Mucosa of rectum (tissue), 2 donors: ENCODE data around the gene CHN2.

ENCODE experiments used
- H3K27ac ChIP-seq, 2 donors: one replicate each; pipeline ENCODE4 v1.7.0; 2013; ENCODE audit warnings: inconsistent platforms in 2 of 2, low read depth in 2 of 2, low read length in 2 of 2
- H3K27me3 ChIP-seq, 2 donors: one replicate each; pipeline ENCODE4 v1.7.0; 2013; ENCODE audit warnings: low read length in 2 of 2; ENCODE audit not compliant: control insufficient read depth in 2 of 2, insufficient read depth in 2 of 2
- H3K36me3 ChIP-seq, 2 donors: one replicate each; pipeline ENCODE4 v1.7.0; 2013; ENCODE audit warnings: low read length in 2 of 2; ENCODE audit not compliant: control insufficient read depth in 2 of 2, insufficient read depth in 2 of 2
- H3K4me1 ChIP-seq, 2 donors: one replicate each; pipeline ENCODE4 v1.7.0; 2013; ENCODE audit warnings: low read length in 2 of 2, mild to moderate bottlenecking in 1 of 2; ENCODE audit not compliant: control insufficient read depth in 2 of 2, insufficient read depth in 2 of 2
- H3K4me3 ChIP-seq, 2 donors: one replicate each; pipeline ENCODE4 v1.7.0; 2013; ENCODE audit warnings: low read length in 2 of 2
- H3K9ac ChIP-seq, 2 donors: one replicate each; pipeline ENCODE4 v1.7.0; 2013; ENCODE audit warnings: low read length in 2 of 2, low read depth in 1 of 2, mild to moderate bottlenecking in 1 of 2
- H3K9me3 ChIP-seq, 2 donors: one replicate each; pipeline ENCODE4 v1.7.0; 2013; ENCODE audit warnings: low read length in 2 of 2; ENCODE audit not compliant: control insufficient read depth in 2 of 2
- donor health status: healthy.
- donor health status: Normal muscosa, but diverticular disease.

Gene CHN2

DNA sequence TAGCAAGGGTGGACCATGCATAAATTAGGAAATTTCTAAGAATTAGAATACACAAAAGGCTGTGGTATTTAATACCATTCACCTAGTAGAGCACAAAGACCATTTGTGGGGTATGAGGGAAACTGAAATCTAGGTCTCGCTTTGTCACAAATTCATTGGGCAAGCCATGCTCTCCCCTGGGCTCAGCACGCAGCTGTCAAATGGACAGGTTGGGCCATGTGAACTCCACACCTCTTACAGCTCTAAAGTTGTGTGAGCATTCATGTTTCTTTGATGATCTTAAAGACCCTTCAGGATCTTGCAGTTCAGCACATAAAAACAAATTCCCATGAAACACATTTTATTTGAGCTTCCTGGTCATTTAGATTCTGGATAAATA is 121.3 kb downstream of the CHN2 start:
- Histone ChIP-seq H3K36me3 (no peaks in the 10 kb centered on the region), H3K9ac (no peak overlapping the region), H3K27me3 (no peaks in the 10 kb centered on the region), H3K4me3 (no peak overlapping the region), H3K9me3 (no peaks in the 10 kb centered on the region), H3K27ac (no peak overlapping the region), H3K4me1 (no peaks in the 10 kb centered on the region)

- no peak overlapping the region for H3K9ac ChIP-seq
- no peak overlapping the region for H3K27ac ChIP-seq
- no peaks in the 10 kb centered on the region for H3K27me3 ChIP-seq
- no peak overlapping the region for H3K4me3 ChIP-seq
- H3K4me1 ChIP-seq: no peaks in the 10 kb centered on the region
- H3K9me3 ChIP-seq: no peaks in the 10 kb centered on the region
- H3K36me3 ChIP-seq: no peaks in the 10 kb centered on the region
Measured at GRCh38 chr7:29316926-29317325, 122.4 kb downstream of the CHN2 start.

- Histone ChIP-seq H3K4me3 (no peak overlapping the region), H3K4me1 (no peaks in the 10 kb centered on the region), H3K36me3 (no peaks in the 10 kb centered on the region), H3K27me3 (no peaks in the 10 kb centered on the region), H3K9ac (no peak overlapping the region), H3K9me3 (no peaks in the 10 kb centered on the region), H3K27ac (no peak overlapping the region)
Measured at GRCh38 chr7:29318853-29319718, 124.5 kb downstream of the CHN2 start.

DNA sequence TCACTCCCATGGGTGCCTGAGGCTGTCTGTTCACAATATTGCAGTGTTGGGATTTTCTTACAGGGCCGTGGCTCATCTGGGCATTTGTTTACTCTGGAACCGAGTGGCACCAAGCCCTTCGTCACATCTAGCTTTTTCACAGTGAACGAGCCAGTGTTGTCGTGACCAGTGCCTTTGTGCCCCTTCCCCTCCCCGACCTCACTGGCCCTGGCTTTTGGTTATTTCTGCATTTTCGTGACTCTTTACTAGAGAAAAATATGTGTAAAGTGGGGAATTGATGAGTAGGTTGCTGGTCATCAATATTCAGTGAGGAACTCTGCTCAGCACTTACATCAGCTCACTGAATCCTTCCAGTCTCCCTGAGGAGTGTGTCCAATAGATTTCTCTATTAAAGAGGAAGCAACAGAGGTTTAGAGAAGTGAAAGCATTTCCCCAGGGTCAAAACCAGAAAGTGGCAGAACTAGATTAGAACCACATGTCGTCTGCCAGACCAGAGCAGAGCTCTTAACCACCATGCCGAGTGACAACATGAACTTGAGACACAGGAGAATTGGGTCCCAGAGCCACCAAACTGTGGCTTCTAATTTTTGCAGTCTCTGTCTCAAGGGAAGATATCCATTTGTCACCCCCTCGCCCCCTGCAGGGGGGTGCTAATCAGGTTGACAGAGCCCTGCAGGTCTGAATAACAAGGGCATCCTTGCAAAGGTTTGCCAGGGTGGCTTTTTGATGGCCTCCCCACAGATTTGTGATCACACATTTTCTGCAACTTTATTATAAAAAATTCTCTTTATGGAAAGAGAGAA is 125.3 kb downstream of the CHN2 start:
- Histone ChIP-seq H3K27me3 (no peaks in the 10 kb centered on the region), H3K36me3 (no peaks in the 10 kb centered on the region), H3K9me3 (no peaks in the 10 kb centered on the region), H3K4me1 (no peaks in the 10 kb centered on the region), H3K27ac (no peak overlapping the region), H3K9ac (no peak overlapping the region), H3K4me3 (no peak overlapping the region)

GRCh38 chr7:29320577-29320976 is 126.0 kb downstream of the CHN2 start:
- Histone ChIP-seq H3K4me3 (no peak overlapping the region), H3K9me3 (no peaks in the 10 kb centered on the region), H3K36me3 (no peaks in the 10 kb centered on the region), H3K27ac (no peak overlapping the region), H3K27me3 (no peaks in the 10 kb centered on the region), H3K4me1 (no peaks in the 10 kb centered on the region), H3K9ac (no peak overlapping the region)

- no peak overlapping the region for H3K27ac ChIP-seq
- peaks cover 0 to 4% of the 10 kb centered on the region in 2 donors for H3K4me1 ChIP-seq
- H3K4me3 ChIP-seq: no peak overlapping the region
- H3K9ac ChIP-seq: no peak overlapping the region
- no peaks in the 10 kb centered on the region for H3K36me3 ChIP-seq
- no peaks in the 10 kb centered on the region for H3K9me3 ChIP-seq
- H3K27me3 ChIP-seq: no peaks in the 10 kb centered on the region
Measured at GRCh38 chr7:29322023-29322712, 127.6 kb downstream of the CHN2 start.

DNA sequence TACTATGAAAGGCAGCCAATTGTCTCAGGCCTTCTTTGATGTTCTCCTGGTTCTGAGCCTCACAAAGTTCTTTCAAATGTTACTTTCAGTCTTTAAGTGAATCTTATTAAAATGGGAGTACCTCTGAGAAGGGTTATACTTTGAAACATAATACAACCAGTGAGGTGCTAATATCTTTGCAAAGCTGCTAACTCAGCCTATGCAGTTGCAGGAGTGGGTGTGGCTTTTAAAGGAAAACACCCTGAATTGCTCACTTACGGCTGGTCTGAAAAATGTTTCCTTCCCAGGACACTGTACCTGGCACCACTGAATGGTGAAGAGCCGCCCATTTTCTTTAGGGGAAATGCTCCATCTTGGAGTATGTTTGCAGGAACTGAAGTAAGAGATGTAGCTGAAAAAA is 130.9 kb downstream of the CHN2 start:
- no peak overlapping the region for H3K27ac ChIP-seq
- no peak overlapping the region for H3K9ac ChIP-seq
- no peak overlapping the region for H3K4me3 ChIP-seq
- no peaks in the 10 kb centered on the region for H3K36me3 ChIP-seq
- peaks cover 9 to 23% of the 10 kb centered on the region in 2 donors for H3K4me1 ChIP-seq
- no peaks in the 10 kb centered on the region for H3K9me3 ChIP-seq
- no peaks in the 10 kb centered on the region for H3K27me3 ChIP-seq

- Histone ChIP-seq H3K27ac (peak overlapping the region in 1 of 2 donors; percentile 80), H3K36me3 (no peaks in the 10 kb centered on the region), H3K9ac (no peak overlapping the region), H3K27me3 (no peaks in the 10 kb centered on the region), H3K4me3 (no peak overlapping the region), H3K4me1 (peaks cover 9 to 23% of the 10 kb centered on the region in 2 donors), H3K9me3 (no peaks in the 10 kb centered on the region)
Measured at GRCh38 chr7:29326864-29327263, 132.3 kb downstream of the CHN2 start.

GRCh38 chr7:29327455-29327854 is 132.9 kb downstream of the CHN2 start:
- Histone ChIP-seq H3K4me3 (no peak overlapping the region), H3K4me1 (peaks cover 9 to 23% of the 10 kb centered on the region in 2 donors), H3K36me3 (no peaks in the 10 kb centered on the region), H3K9me3 (no peaks in the 10 kb centered on the region), H3K27ac (peak overlapping the region; percentile 52 to 80), H3K27me3 (no peaks in the 10 kb centered on the region), H3K9ac (no peak overlapping the region)

- Histone ChIP-seq H3K4me1 (peaks cover 9 to 23% of the 10 kb centered on the region in 2 donors), H3K9me3 (no peaks in the 10 kb centered on the region), H3K27ac (peak overlapping the region; percentile 52 to 80), H3K27me3 (no peaks in the 10 kb centered on the region), H3K36me3 (no peaks in the 10 kb centered on the region), H3K9ac (peak overlapping the region in 1 of 2 donors; percentile 8), H3K4me3 (peak overlapping the region in 1 of 2 donors; percentile 31)
Measured at GRCh38 chr7:29328045-29328444, 133.5 kb downstream of the CHN2 start.
